ENCODE results near the gene FAM20C.
"Not testable (repeated sequence)": the region's sequence is repeated elsewhere in the genome, so short reads cannot be mapped to it uniquely, and the experiment has no call there.

The FAM20C gene

GRCh38 chr7:193481-194251, 1.3 kb downstream of the FAM20C start:
- no peak for DNase-seq

DNA sequence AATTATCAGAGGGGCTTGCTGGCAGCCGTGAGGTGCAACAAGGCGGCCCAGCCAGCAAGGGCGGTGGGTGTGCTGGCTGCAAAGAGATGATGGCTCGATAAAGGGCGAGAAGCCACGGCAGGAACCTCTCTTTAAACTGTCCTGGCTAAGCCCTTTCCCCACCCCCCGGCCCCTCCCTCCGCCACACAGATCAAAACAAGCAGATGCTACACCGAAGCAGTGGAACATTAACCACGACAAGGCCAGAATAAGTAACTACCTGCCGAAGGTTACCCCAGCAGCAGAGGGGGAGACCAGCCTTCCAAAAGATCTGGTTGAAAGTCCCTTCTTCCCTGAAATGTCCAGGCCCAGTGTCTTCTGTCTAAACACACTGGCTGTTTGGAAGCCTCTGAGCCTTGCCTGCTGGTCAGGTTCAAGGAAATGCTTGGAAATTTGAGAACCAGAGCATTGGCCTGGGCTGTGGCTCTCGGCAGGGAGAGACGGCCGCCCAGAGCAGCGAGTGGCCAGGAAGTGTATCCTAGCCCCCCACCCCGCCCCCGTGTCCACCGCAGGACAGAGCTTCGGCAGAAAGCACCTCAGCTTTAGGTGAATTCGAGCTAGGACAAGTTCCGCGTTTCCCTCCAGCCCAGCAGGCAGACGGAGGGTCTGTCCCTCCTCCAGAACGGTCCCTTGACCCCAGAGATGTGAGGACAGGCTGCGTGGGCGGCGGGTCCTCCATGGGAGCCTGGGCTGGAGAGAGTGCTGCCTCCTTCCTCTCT, 2.1 kb downstream of the FAM20C start:
- DNase-seq, result no peak

- no peak for DNase-seq
Measured at GRCh38 chr7:195010-195829, 2.8 kb downstream of the FAM20C start.

GRCh38 chr7:195830-196128, 3.4 kb downstream of the FAM20C start:
- DNase-seq, result no peak

GRCh38 chr7:196283-196682, 3.9 kb downstream of the FAM20C start:
- DNase-seq, result no peak

GRCh38 chr7:196778-197321, 4.5 kb downstream of the FAM20C start:
- DNase-seq, result no peak

DNA sequence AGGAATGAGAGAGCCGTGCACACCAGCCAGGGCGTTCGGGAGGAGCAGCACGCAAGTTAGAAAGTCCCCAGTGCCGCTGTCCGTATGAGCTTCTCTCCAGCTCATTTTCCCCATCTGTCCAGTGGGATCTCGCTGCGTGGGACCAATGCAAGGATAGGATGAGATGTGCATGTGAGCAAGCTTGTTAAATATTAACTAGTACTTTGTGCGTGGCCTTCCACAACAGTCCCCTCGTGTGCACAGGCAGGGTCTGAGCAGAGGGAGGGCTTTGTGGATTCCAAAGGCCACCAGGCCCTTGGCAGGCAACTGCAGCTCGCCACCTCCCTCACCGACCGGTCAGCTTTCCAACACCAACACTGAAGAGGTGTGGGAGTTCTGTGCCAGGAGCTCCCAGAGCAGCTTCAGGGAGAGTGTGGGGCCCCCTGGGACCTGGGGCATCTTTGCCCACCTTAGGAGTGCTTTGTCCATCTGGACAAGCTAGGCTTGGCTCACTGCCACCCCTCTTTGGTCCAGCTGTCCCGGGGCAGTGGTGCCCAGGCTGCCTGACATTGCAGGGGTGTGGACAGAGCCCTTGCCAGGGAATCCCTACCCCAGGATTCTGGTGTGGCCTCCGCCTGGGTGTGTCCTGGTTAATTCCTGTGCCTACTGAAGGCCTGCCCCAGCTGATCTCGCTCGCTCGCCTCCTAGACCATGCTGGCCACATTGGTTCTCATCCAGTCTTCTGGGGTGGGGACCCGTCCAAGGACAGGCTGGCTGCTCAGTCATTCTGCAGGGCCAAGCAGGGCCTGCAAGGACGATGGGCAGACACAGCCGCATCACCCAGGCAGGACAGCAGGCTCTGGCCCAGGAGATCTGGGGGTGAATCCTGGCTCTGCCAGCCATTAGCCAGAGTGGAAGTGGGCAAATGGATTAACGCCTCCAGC, 5.3 kb downstream of the FAM20C start:
- DNase-seq, result no peak

DNA sequence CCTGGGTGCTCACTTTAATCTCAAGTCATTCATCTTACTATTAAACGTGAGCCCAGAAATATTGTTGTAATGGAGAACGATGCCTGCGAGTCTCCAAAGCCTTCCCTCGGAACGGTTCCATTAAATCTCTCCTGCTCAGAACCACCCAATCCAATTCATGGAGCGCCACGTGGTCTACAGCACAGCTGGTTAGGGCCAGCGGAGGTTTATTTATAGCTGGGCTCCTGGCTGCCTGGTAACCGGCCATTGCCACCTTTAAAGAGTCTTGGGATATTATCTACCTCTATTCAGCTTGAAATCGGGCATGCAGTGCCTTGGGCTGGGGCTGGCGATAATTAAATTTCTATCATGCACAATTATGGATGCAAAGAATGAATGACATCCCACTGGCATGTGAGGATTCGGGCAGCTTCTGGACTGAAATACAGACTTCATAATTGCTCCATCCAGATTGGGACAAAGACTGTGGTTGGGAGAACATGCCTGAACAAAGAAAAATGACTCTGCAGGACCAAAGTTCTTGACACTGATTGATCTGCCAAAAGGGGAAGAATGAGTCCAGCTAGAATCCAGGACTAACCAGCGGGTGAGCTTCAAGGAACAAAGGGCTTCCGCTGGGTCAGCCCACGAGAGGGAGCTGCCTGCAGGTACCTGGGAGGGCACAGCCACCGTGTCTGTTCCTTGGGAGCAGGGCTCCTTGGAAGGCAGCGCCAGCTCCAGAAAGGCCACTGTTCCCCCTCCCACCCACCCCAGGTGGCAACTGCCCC, 7.3 kb downstream of the FAM20C start:
- DNase-seq, result no peak

DNA sequence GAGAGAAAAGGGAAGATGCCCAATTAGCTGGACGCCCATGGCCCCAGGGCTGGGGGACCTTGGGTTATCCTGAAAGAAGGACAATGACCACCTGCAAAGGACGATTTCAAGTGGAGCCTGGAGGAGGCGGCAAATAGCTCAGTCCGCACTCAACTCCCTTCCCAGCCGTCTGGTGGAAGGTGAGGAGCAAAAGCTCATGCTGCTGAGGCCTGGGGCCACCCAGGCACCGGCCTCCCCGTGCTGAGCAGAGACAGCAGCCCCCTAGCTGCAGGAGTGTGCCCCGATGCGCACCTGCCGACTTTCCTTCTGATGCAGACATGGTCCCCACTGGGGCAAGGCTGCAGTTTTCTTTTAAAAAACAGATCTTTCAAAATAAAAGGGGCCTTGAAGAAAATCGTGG, 7.9 kb downstream of the FAM20C start:
- no peak for DNase-seq

GRCh38 chr7:200704-201103, 8.3 kb downstream of the FAM20C start:
- DNase-seq, result no peak

GRCh38 chr7:204326-204725, 12.0 kb downstream of the FAM20C start:
- DNase-seq, result no peak

- no peak for DNase-seq
Measured at GRCh38 chr7:205115-206010, 13.0 kb downstream of the FAM20C start.

- not testable (repeated sequence) for DNase-seq
Measured at GRCh38 chr7:206351-206750, 14.0 kb downstream of the FAM20C start.

DNA sequence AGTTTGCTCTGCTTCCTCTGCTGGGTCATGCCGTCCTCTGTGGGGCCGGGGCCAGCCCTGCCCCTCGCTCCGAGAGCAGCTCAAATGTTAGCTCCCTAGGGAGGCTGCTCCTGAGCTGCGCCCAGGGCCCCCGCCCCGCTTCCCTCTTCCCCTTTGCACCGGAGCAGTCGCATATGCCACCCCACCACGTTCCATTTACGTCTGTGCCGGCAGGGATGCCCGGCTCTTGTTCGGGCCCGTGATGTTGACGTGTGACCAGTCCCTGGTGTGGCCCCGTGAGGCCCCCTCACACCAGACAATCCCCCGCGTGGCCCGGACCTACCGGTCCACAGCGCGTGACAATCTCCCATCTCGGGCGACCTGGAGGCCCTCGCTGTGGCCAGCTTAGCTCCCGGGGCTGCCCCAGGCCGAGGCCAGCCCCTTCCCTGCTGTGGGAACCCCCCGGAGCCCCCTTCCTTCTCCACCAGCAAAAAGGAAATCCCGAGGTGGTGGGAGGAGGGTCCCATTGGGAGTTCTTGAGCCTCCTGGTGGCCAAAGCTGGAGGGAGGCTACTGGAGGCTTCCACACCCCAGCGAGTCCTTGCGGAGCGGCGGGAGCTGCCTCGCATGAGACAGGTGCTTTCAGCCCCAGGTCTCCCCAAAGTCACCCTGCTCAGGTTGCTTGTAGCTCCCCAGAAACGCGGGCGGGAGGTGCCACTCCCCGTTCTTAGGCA, 15.2 kb downstream of the FAM20C start:
- DNase-seq, result no peak

- DNase-seq, result no peak
Measured at GRCh38 chr7:208130-208673, 15.8 kb downstream of the FAM20C start.

- DNase-seq, result no peak
Measured at GRCh38 chr7:208816-209215, 16.4 kb downstream of the FAM20C start.

DNA sequence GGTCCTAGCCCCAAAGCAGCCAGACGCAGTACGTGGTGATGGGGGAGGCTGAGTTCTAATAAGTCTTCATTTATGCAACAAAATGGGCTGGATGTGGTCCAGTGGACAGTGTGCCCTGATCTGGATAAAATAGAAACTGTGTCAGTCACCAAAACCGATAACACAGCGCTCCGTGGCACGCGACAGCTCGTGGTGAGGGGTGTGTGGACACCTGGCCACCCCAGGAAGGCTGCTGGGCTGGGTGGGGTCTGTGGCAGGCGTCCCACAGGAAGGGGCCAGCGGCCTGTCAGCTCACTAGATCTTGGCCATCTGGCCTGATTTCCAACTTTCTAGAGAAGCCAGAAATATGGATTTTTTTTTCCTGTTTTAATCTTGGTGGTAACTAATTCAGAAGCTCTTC, 17.0 kb downstream of the FAM20C start:
- no peak for DNase-seq

DNA sequence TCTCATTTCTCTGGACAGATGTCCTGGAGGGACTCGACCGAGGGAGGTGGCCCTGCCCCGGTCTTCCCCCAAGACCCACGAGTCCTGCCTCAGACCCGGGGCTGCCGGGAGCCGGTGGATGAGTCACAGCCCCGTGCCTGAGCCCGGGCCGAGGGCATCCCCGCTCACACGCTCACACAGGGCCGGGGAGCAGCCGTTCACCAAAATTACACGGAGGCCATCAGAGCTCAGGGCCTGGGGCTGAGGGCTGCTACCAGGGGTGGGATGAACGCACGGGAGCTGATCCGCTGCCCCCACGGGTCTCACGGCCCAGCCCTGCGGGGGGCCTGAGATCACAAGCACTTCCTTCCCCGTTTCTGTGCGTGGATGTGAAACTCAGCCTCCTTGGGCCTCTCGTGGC, 17.5 kb downstream of the FAM20C start:
- no peak for DNase-seq

GRCh38 chr7:210401-210925, 18.1 kb downstream of the FAM20C start:
- DNase-seq, result no peak

All from central memory CD4-positive, alpha-beta T cell (primary cell).